Urinary bladder (tissue), 4 donors: Measurements from ENCODE around the gene KLRF1. TPM values are rescaled to one million over a fixed set of nuclear protein-coding genes. Genes with fewer than 3 reads are reported as not detected.

ENCODE experiments used
- DNase-seq: peaks from one replicate; pipeline ENCODE4 v3.0.0-alpha.2; 2015; ENCODE audit errors: extremely low spot score
- H3K27ac ChIP-seq: one replicate; pipeline ENCODE4 v1.5.1; 2013; ENCODE audit warnings: low read depth, mild to moderate bottlenecking, moderate library complexity
- H3K36me3 ChIP-seq: one replicate; pipeline ENCODE4 v1.6.1; 2013; ENCODE audit warnings: mild to moderate bottlenecking, moderate library complexity; ENCODE audit not compliant: insufficient read depth
- H3K4me1 ChIP-seq: one replicate; pipeline ENCODE4 v1.6.1; 2013; ENCODE audit warnings: mild to moderate bottlenecking, moderate library complexity; ENCODE audit not compliant: insufficient read depth
- H3K4me3 ChIP-seq: one replicate; pipeline ENCODE4 v1.5.1; 2013; ENCODE audit warnings: low read depth, low read length
- WGBS: extraction: QIAGEN DNeasy Blood & Tissue Kit; methylation state at CpG from one replicate; pipeline ENCODE4 v1.1.7; 2013; 5-methylcytosine and 5-hydroxymethylcytosine counted together
- polyA plus RNA-seq: library from polyadenylated mRNA; stranded (reverse); fragments of 200-250 nt; gene quantifications from one replicate; pipeline ENCODE4 v1.2.3, GENCODE V29; 2013
- total RNA-seq: library from RNA; depleted of rRNA; stranded (reverse); fragments of >200 nt; gene quantifications from one replicate; pipeline ENCODE4 v1.2.3, GENCODE V29; 2014
- donor health status: healthy with polysubstance abuse.
- donor health status: healthy.

KLRF1 gene
- total and polyA plus RNA-seq, 2 donors = 0.34 to 1.5 TPM

GRCh38 chr12:9795945-9796344 is 31.3 kb upstream of the KLRF1 start:
- H3K27ac ChIP-seq = no peak overlapping the region
- no peak overlapping the region for H3K4me3 ChIP-seq
- no peaks in the 10 kb centered on the region for H3K4me1 ChIP-seq
- no peak for DNase-seq
- WGBS = 92% methylated on average over 2 of the region's 2 CpGs
- no peaks in the 10 kb centered on the region for H3K36me3 ChIP-seq

GRCh38 chr12:9796346-9796745 is 30.9 kb upstream of the KLRF1 start:
- H3K27ac ChIP-seq = no peak overlapping the region
- no peak overlapping the region for H3K4me3 ChIP-seq
- no peak for DNase-seq
- WGBS = 68% methylated on average over 5 of the region's 5 CpGs
- no peaks in the 10 kb centered on the region for H3K4me1 ChIP-seq
- no peaks in the 10 kb centered on the region for H3K36me3 ChIP-seq

- WGBS = 44% methylated on average over 7 of the region's 7 CpGs
- Histone ChIP-seq H3K27ac (no peak overlapping the region), H3K36me3 (no peaks in the 10 kb centered on the region), H3K4me3 (no peak overlapping the region), H3K4me1 (no peaks in the 10 kb centered on the region)
- no peak for DNase-seq
These were observed 30.3 kb upstream of the KLRF1 start for GRCh38 chr12:9796971-9797370.

GRCh38 chr12:9797722-9798619 is 29.3 kb upstream of the KLRF1 start:
- no peak overlapping the region for H3K4me3 ChIP-seq
- peak; percentile 54 for DNase-seq
- H3K36me3 ChIP-seq = no peaks in the 10 kb centered on the region
- 63% methylated on average over 7 of the region's 7 CpGs for WGBS
- H3K4me1 ChIP-seq = no peaks in the 10 kb centered on the region
- H3K27ac ChIP-seq = no peak overlapping the region

- DNase-seq = no peak
- Histone ChIP-seq H3K4me3 (no peak overlapping the region), H3K36me3 (no peaks in the 10 kb centered on the region), H3K27ac (no peak overlapping the region), H3K4me1 (no peaks in the 10 kb centered on the region)
- 34% methylated on average over 1 of the region's 1 CpG for WGBS
These were observed 27.3 kb upstream of the KLRF1 start for GRCh38 chr12:9799961-9800360.

- Histone ChIP-seq H3K27ac (no peak overlapping the region), H3K4me3 (no peak overlapping the region), H3K36me3 (no peaks in the 10 kb centered on the region), H3K4me1 (no peaks in the 10 kb centered on the region)
- WGBS = 93% methylated on average over 2 of the region's 2 CpGs
- DNase-seq = no peak
These were observed 21.4 kb upstream of the KLRF1 start for GRCh38 chr12:9805883-9806282.

GRCh38 chr12:9806714-9807113 is 20.6 kb upstream of the KLRF1 start:
- H3K27ac ChIP-seq = no peak overlapping the region
- no peaks in the 10 kb centered on the region for H3K4me1 ChIP-seq
- WGBS = 69% methylated on average over 4 of the region's 4 CpGs
- H3K4me3 ChIP-seq = no peak overlapping the region
- no peaks in the 10 kb centered on the region for H3K36me3 ChIP-seq
- DNase-seq = no peak

GRCh38 chr12:9808504-9808903 is 18.8 kb upstream of the KLRF1 start:
- H3K4me1 ChIP-seq = no peaks in the 10 kb centered on the region
- H3K4me3 ChIP-seq = no peak overlapping the region
- H3K36me3 ChIP-seq = no peaks in the 10 kb centered on the region
- no peak overlapping the region for H3K27ac ChIP-seq
- no peak for DNase-seq
- WGBS = 73% methylated on average over 3 of the region's 3 CpGs

- Histone ChIP-seq H3K27ac (no peak overlapping the region), H3K36me3 (no peaks in the 10 kb centered on the region), H3K4me1 (no peaks in the 10 kb centered on the region), H3K4me3 (no peak overlapping the region)
- DNase-seq = no peak
- WGBS = 48% methylated on average over 4 of the region's 4 CpGs
These were observed 17.9 kb upstream of the KLRF1 start for GRCh38 chr12:9809338-9809737.

GRCh38 chr12:9809866-9810265 is 17.4 kb upstream of the KLRF1 start:
- no peak for DNase-seq
- no peaks in the 10 kb centered on the region for H3K36me3 ChIP-seq
- H3K4me3 ChIP-seq = no peak overlapping the region
- no peaks in the 10 kb centered on the region for H3K4me1 ChIP-seq
- no peak overlapping the region for H3K27ac ChIP-seq

- WGBS = 46% methylated on average over 2 of the region's 2 CpGs
- Histone ChIP-seq H3K36me3 (no peaks in the 10 kb centered on the region), H3K4me3 (no peak overlapping the region), H3K4me1 (no peaks in the 10 kb centered on the region), H3K27ac (no peak overlapping the region)
- no peak for DNase-seq
These were observed 16.6 kb upstream of the KLRF1 start for GRCh38 chr12:9810671-9811070.

GRCh38 chr12:9811621-9812020 is 15.7 kb upstream of the KLRF1 start:
- H3K4me1 ChIP-seq = no peaks in the 10 kb centered on the region
- no peak overlapping the region for H3K27ac ChIP-seq
- 89% methylated on average over 5 of the region's 5 CpGs for WGBS
- H3K36me3 ChIP-seq = no peaks in the 10 kb centered on the region
- DNase-seq = no peak
- H3K4me3 ChIP-seq = no peak overlapping the region

GRCh38 chr12:9813821-9814798 is 13.2 kb upstream of the KLRF1 start:
- H3K27ac ChIP-seq = no peak overlapping the region
- 43% methylated on average over 32 of the region's 32 CpGs for WGBS
- H3K36me3 ChIP-seq = no peaks in the 10 kb centered on the region
- DNase-seq = no peak
- no peaks in the 10 kb centered on the region for H3K4me1 ChIP-seq
- H3K4me3 ChIP-seq = peak overlapping the region; percentile 4
